WERI-Rb-1 (cell line): ENCODE results near the gene ABCG1.

Experiments used
- DNase-seq: peaks from one replicate; pipeline ENCODE4 v3.0.0-alpha.2; 2020
- H3K27ac ChIP-seq: fragments of 250-450 bp; sonication (Bioruptor Pico); 2 replicates; pipeline ENCODE4 v1.5.1; 2020; ENCODE audit warnings: mild to moderate bottlenecking, moderate library complexity
- H3K27me3 ChIP-seq: fragments of 250-450 bp; sonication (Bioruptor Pico); 2 replicates; pipeline ENCODE4 v1.5.1; 2021; ENCODE audit warnings: mild to moderate bottlenecking, low read depth, moderate library complexity; ENCODE audit not compliant: insufficient read depth, severe bottlenecking
- H3K36me3 ChIP-seq: fragments of 250-450 bp; sonication (Bioruptor Pico); 2 replicates; pipeline ENCODE4 v1.5.1; 2020; ENCODE audit warnings: mild to moderate bottlenecking, moderate library complexity
- H3K4me3 ChIP-seq: 2 replicates; pipeline ENCODE4 v1.5.1; 2011; ENCODE audit warnings: low read depth, mild to moderate bottlenecking, control low read depth, low read length
- H3K9me3 ChIP-seq: fragments of 250-450 bp; sonication (Bioruptor Pico); 2 replicates; pipeline ENCODE4 v1.5.1; 2021; ENCODE audit warnings: mild to moderate bottlenecking, moderate library complexity; ENCODE audit not compliant: severe bottlenecking
- TF ChIP-seq, protein P1 (sequence below): IDR thresholded peaks from 2 replicates; pipeline ENCODE4 v1.5.1; 2011; ENCODE audit warnings: low read depth, mild to moderate bottlenecking, control low read depth, inconsistent platforms, low read length

ABCG1 gene

DNA sequence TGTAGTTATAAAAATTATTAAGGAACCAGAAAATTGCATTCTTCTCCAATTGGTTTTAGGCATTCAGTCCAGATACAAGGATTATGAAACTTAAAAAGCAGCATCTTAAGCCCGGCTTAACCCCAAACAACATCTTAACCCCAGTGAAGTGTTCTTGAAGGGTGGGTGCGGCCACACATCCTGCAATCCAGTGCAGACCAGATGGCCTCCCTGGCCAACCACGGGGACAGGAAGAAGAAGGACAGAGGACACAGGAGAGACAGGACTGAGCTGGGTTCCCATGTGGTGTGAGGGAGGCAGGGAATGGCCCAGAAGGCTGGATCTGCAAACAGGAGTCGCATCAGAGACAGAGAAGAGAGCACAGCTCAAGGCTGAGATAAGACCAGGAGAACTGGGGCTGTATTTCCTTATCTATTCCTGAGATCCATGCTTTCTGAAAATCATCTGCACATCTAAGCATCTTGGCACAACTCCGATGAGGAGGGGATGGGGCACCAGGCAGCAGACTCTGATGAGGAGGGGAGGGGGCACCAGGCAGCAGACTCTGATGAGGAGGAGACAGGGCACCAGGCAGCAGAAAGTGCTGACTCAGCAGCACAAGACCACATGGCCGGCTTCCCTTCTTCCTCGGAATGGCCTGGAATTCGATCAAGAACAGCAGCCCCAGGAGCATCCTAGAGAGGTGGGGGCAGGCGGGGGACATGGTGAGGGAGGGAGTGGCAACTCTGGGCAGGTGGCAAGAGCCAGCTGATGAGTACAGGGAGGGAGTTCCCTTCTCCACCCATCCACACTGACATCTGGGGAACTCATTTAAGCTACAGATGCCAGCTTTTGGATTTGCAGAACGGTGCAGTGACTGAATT is 26.6 kb downstream of the ABCG1 start:
- H3K27me3 ChIP-seq = no peaks in the 10 kb centered on the region
- no peaks in the 10 kb centered on the region for H3K36me3 ChIP-seq
- no peak overlapping the region for H3K4me3 ChIP-seq
- H3K27ac ChIP-seq = peak overlapping the region; percentile 15
- TF ChIP-seq, protein P1, sequence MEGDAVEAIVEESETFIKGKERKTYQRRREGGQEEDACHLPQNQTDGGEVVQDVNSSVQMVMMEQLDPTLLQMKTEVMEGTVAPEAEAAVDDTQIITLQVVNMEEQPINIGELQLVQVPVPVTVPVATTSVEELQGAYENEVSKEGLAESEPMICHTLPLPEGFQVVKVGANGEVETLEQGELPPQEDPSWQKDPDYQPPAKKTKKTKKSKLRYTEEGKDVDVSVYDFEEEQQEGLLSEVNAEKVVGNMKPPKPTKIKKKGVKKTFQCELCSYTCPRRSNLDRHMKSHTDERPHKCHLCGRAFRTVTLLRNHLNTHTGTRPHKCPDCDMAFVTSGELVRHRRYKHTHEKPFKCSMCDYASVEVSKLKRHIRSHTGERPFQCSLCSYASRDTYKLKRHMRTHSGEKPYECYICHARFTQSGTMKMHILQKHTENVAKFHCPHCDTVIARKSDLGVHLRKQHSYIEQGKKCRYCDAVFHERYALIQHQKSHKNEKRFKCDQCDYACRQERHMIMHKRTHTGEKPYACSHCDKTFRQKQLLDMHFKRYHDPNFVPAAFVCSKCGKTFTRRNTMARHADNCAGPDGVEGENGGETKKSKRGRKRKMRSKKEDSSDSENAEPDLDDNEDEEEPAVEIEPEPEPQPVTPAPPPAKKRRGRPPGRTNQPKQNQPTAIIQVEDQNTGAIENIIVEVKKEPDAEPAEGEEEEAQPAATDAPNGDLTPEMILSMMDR = no peak
- H3K9me3 ChIP-seq = no peaks in the 10 kb centered on the region
- peak; percentile 92 for DNase-seq

DNA sequence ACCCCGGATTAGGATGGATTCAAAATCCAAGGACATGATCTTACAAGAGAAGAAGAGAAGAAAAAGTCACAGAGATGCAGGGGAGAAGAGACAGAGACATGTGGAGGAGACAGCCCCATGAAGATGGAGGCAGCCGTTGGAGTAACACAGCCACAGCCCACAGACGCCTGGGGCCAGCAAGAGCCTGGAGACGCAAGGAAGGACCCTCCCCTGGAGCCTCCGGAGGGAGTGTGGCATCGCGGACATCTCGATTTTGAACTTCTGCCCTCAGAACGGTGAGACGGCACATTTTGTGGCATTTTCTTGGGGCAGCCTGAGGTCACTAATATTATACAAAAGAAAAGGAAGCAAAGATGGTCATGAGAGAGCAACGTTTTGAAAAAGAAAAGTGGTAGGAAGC is 28.8 kb downstream of the ABCG1 start:
- no peak for DNase-seq
- Histone ChIP-seq H3K27ac (peak overlapping the region; percentile 9; the same call in 1 of the 2 replicates), H3K27me3 (no peaks in the 10 kb centered on the region), H3K9me3 (no peaks in the 10 kb centered on the region), H3K36me3 (no peaks in the 10 kb centered on the region), H3K4me3 (no peak overlapping the region)
- TF ChIP-seq, protein P1 = no peak

DNA sequence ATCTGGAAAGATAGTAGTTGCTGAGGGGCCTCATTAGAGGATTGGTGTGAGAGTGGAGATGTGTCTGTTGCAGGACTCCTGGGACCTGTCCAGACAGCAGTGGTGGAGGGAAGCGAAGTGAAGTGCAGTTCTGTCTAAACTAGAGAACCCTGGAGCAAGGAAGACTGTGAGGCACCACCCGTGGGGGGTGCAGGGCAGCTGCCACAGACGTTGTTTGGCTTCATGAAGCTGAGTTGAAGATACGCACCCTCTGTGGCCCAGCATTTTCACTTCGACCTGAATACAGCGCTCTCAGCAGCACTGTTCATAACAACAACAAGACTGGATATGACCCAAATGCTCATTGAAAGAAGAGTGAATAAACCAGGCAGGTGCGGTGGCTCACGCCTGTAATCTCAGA is 29.3 kb downstream of the ABCG1 start:
- TF ChIP-seq, protein P1 = no peak

DNA sequence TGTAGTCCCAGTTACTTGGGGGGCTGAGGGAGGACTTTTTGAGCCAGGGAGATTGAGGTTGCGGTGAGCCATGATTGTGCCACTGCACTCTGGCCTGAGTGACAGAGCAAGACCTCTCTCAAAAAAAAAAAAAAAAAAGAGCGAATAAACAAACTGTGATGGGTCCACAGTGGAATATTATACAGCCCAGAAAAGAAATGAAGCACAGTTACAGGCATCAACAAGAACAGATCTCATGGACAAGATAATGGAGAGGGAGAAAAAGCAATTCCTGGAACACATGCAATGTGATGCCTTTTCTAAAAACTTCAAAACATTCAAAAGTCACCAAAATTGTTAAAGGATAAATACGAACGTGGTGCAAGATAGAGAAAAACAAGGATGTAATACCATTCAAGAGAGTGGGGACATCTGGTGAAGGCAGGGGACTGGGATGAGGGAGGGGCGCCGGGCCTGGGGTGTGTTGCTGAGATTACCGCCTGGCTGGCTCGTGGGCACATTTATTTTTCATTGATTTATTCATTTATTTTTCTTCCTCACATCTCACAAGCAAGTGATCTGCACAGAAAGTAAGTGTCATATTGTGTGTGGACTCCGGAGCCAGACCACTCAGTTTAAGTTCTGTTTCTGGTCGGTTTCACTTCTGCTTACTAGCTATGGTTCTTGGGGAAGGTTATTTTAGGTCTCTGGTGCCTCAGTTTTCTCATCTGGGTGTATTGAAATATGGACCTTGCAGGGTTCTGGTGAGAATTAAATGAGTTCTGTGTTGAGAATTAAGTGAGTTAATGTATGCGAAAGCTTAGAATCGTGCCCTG is 30.1 kb downstream of the ABCG1 start:
- no peaks in the 10 kb centered on the region for H3K36me3 ChIP-seq
- TF ChIP-seq, protein P1 = no peak
- H3K27ac ChIP-seq = no peak overlapping the region
- DNase-seq = no peak
- H3K27me3 ChIP-seq = no peaks in the 10 kb centered on the region
- H3K9me3 ChIP-seq = no peaks in the 10 kb centered on the region
- H3K4me3 ChIP-seq = no peak overlapping the region

More for the DNA sequence above, 29.3 kb downstream of the ABCG1 start:
- Histone ChIP-seq H3K27ac (peak overlapping the region; percentile 9; the same call in 1 of the 2 replicates), H3K9me3 (no peaks in the 10 kb centered on the region), H3K4me3 (no peak overlapping the region), H3K27me3 (no peaks in the 10 kb centered on the region), H3K36me3 (no peaks in the 10 kb centered on the region)
- no peak for DNase-seq

DNA sequence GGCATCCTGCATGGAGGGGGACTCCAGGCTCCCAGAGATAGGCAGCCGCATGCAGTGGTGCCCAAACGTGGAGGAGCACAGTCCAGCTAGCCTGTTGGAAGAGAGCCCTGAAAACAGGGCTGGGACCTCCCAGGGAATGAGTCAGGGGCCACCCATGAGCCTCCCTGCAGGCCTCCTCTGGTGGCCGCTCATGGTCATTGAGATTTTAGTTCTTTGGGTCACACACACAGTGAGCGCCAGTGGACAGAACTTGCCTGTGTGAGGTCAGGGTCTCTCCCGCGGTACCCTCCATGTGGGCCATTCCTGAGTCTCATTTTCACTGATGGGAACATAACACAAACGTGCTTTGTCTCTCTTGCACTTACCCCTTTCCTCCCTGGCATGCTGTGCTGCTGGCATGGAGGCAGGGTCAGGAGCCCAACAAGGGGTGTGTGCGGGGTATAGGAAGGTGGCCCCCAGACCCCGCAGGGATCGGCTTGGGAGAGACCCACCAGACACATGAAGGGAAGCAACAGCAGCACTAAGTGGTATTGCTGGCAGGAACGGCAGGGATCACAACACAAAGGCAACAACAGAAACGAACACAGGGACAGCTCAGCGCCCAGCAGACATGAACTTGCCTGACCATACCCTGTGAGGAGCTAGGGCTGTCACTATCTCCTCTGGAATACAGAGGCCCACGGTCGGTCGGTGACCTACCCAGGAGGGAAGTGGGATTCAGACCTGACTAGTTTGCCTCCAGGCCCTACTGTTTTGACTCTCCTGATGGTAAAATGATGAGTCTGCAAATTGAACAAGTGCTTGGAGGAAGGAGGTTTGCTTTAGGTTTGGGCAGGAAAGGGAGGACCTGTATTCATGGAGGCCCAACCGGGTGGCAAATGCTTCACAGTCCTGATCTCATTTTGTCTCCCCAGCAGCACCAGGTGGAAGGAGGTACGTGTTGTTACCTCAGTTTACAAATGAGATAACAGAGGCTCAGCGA is 31.8 kb downstream of the ABCG1 start:
- DNase-seq = no peak
- Histone ChIP-seq H3K9me3 (no peaks in the 10 kb centered on the region), H3K27ac (no peak overlapping the region), H3K27me3 (no peaks in the 10 kb centered on the region), H3K36me3 (no peaks in the 10 kb centered on the region), H3K4me3 (no peak overlapping the region)
- TF ChIP-seq, protein P1 = no peak
